Body of pancreas (tissue), 4 donors: ENCODE measurements around the gene HOXD8. TPM values are rescaled to one million over a fixed set of nuclear protein-coding genes. Genes with fewer than 3 reads are reported as not detected.

ENCODE experiments used
- ATAC-seq: fragments of 150-250 bp; one replicate; pipeline ENCODE4 v1.9.1; 2016
- DNase-seq, 4 donors: peaks; one replicate each; pipeline ENCODE4 v3.0.0-alpha.2; 2019
- H3K27ac ChIP-seq, 4 donors: fragments of 200-600 bp; sonication (generic); 1 replicate in 3 of 4; 2 replicates in 1 of 4; pipeline versions ENCODE4 v1.5.1 to v1.6.1; 2016 to 2019; ENCODE audit warnings: mild to moderate bottlenecking in 1 of 4, mixed read lengths in 1 of 4, moderate library complexity in 1 of 4
- H3K27me3 ChIP-seq, 2 donors: fragments of 200-600 bp; sonication (generic); one replicate each; pipeline ENCODE4 v1.6.0; 2016; ENCODE audit warnings: mild to moderate bottlenecking in 1 of 2
- H3K36me3 ChIP-seq, 2 donors: fragments of 200-600 bp; sonication (generic); replicated peaks in 1 of 2; 2 replicates each; pipeline ENCODE4 v1.5.1; 2016; ENCODE audit warnings: low read depth in 2 of 2; ENCODE audit not compliant: insufficient read depth in 1 of 2
- H3K4me1 ChIP-seq: fragments of 200-600 bp; sonication (generic); one replicate; pipeline ENCODE4 v1.6.0; 2016
- H3K4me3 ChIP-seq, 2 donors: fragments of 200-600 bp; sonication (generic); 1 replicate in 1 of 2; 2 replicates in 1 of 2; pipeline ENCODE4 v1.5.1; 2016 to 2019
- H3K9me3 ChIP-seq, 3 donors: fragments of 200-600 bp; sonication (generic); 1 replicate in 2 of 3; 2 replicates in 1 of 3; pipeline ENCODE4 v1.5.1; 2016
- POLR2A ChIP-seq, 3 donors: fragments of 450-650 bp; IDR thresholded peaks; one replicate each; pipeline ENCODE4 v1.6.1; 2016; ENCODE audit warnings: antibody characterized with exemption in 3 of 3, mild to moderate bottlenecking in 2 of 3
- WGBS, 2 donors: methylation state at CpG; one replicate each; pipeline ENCODE4 v1.1.5; 2017; 5-methylcytosine and 5-hydroxymethylcytosine counted together
- intact Hi-C: fragments of 100-400 bp; cut with DNase I; formaldehyde crosslinking; loops from one replicate; pipeline ENCODE4 v1.15.1; 2023
- total RNA-seq, 2 donors: library from RNA; depleted of rRNA; stranded (reverse); fragments of >200 nt; gene quantifications; one replicate each; pipeline ENCODE4 v1.1.0, GENCODE V29; 2016
- TF ChIP-seq, protein P1 (sequence below), 7 experiments: fragments of 450-650 bp in 4 of 7; fragments of 200-600 bp in 3 of 7; sonication (generic) in 3 of 7; IDR thresholded peaks; one replicate each; pipeline ENCODE4 v1.5.1; 2016 to 2019; ENCODE audit warnings: antibody characterized with exemption in 7 of 7

The HOXD8 gene
- total RNA-seq, 2 donors from 2014 or later: 2.6 to 3.1 TPM

GRCh38 chr2:176123411-176124109, 5.9 kb upstream of the HOXD8 start:
- DNase-seq: no peak
- 5 to 9% methylated on average over 37 to 40 of the region's 40 CpGs for WGBS, 2 donors

DNA sequence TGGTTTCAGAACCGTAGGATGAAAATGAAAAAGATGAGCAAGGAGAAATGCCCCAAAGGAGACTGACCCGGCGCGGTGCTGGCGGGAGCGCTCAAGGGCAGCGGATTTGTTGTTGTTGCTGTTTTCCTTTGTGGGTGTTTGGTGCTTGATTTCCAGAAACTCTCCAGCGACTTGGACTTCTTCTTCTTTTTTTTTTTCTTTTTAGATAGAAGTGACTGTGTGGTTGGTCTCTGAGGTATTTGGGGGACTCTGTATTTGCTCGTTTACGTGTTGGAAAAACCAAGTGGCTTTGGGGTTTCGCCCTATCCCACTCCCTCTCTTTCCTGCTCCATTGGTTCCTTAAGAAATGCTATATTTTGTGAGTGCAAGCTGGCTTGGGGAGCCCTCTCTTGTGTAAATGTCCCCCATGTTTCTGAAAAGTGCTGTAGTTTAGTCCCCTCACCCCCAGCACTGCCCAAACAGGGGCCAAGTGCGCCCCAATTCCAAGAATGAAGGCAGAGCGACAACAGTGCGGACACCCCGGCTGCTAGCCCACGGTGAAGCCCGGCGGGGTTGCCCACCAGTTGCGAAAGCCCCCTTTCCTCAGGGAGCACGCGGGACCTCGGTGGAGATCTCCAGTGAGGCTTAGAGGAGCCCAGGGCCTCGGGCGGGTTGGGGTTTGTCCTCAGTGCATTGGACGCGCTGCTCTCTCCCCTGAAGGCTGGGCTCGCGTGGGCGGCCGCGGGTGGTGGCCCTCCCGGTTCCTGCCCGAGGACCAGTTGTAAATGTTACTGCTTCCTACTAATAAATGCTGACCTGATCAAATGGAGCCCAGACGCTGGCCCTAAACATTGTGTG, 5.2 kb upstream of the HOXD8 start:
- no peaks in the 10 kb centered on the region for H3K36me3 ChIP-seq
- no peaks in the 10 kb centered on the region for H3K9me3 ChIP-seq
- TF ChIP-seq POLR2A (IDR thresholded peaks at IDR 0.05): no peak
- TF ChIP-seq, protein P1, sequence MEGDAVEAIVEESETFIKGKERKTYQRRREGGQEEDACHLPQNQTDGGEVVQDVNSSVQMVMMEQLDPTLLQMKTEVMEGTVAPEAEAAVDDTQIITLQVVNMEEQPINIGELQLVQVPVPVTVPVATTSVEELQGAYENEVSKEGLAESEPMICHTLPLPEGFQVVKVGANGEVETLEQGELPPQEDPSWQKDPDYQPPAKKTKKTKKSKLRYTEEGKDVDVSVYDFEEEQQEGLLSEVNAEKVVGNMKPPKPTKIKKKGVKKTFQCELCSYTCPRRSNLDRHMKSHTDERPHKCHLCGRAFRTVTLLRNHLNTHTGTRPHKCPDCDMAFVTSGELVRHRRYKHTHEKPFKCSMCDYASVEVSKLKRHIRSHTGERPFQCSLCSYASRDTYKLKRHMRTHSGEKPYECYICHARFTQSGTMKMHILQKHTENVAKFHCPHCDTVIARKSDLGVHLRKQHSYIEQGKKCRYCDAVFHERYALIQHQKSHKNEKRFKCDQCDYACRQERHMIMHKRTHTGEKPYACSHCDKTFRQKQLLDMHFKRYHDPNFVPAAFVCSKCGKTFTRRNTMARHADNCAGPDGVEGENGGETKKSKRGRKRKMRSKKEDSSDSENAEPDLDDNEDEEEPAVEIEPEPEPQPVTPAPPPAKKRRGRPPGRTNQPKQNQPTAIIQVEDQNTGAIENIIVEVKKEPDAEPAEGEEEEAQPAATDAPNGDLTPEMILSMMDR (IDR thresholded peaks at IDR 0.05): no peak
- H3K27ac ChIP-seq: no peak overlapping the region
- WGBS, 2 donors: 8 to 11% methylated on average over 24 to 34 of the region's 34 CpGs
- ATAC-seq (no peak), DNase-seq (no peak)
- peaks cover 0 to 66% of the 10 kb centered on the region in 2 donors for H3K27me3 ChIP-seq
- H3K4me3 ChIP-seq: no peak overlapping the region
- intact Hi-C loops: loop anchor here (10.0 kb wide), 1 partner anchor 690 kb away; no protein-coding TSS in a partner anchor
- H3K4me1 ChIP-seq: peaks cover 15% of the 10 kb centered on the region

More at GRCh38 chr2:176123411-176124109, 5.9 kb upstream of the HOXD8 start:
- Histone ChIP-seq H3K27ac (no peak overlapping the region), H3K4me3 (no peak overlapping the region), H3K27me3 (peaks cover 0 to 59% of the 10 kb centered on the region in 2 donors), H3K4me1 (peaks cover 14% of the 10 kb centered on the region), H3K36me3 (no peaks in the 10 kb centered on the region), H3K9me3 (no peaks in the 10 kb centered on the region)
- TF ChIP-seq POLR2A (IDR thresholded peaks at IDR 0.05): no peak
- TF ChIP-seq, protein P1 (IDR thresholded peaks at IDR 0.05): no peak
- ATAC-seq: no peak
- intact Hi-C loops: loop anchor here (10.0 kb wide), 1 partner anchor 691 kb away; no protein-coding TSS in a partner anchor

- DNase-seq (no peak), ATAC-seq (no peak)
- intact Hi-C loops: loop anchor here (5.0 to 10.0 kb wide), 2 partner anchors 517 to 690 kb away; no protein-coding TSS in a partner anchor
- TF ChIP-seq POLR2A (IDR thresholded peaks at IDR 0.05): no peak
- TF ChIP-seq, protein P1 (IDR thresholded peaks at IDR 0.05): no peak
- H3K4me3 ChIP-seq: no peak overlapping the region
- peaks cover 0 to 64% of the 10 kb centered on the region in 2 donors for H3K27me3 ChIP-seq
- 11 to 21% methylated on average over 9 of the region's 9 CpGs for WGBS, 2 donors
- peaks cover 19% of the 10 kb centered on the region for H3K4me1 ChIP-seq
- no peaks in the 10 kb centered on the region for H3K36me3 ChIP-seq
- H3K9me3 ChIP-seq: no peaks in the 10 kb centered on the region
- H3K27ac ChIP-seq: no peak overlapping the region
These were observed 4.3 kb upstream of the HOXD8 start for GRCh38 chr2:176124947-176125771.

- Histone ChIP-seq H3K36me3 (no peaks in the 10 kb centered on the region), H3K9me3 (no peaks in the 10 kb centered on the region), H3K4me3 (no peak overlapping the region), H3K4me1 (peaks cover 24% of the 10 kb centered on the region), H3K27ac (no peak overlapping the region), H3K27me3 (peaks cover 0 to 64% of the 10 kb centered on the region in 2 donors)
- ATAC-seq: no peak
- DNase-seq: no peak
- intact Hi-C loops: loop anchor here (5.0 to 10.0 kb wide), 2 partner anchors 517 to 689 kb away; no protein-coding TSS in a partner anchor
- no peak for TF ChIP-seq POLR2A (IDR thresholded peaks at IDR 0.05)
- TF ChIP-seq, protein P1 (IDR thresholded peaks at IDR 0.05): no peak
- 14 to 17% methylated on average over 6 of the region's 6 CpGs for WGBS, 2 donors
These were observed 3.8 kb upstream of the HOXD8 start for GRCh38 chr2:176125772-176126054.
